ENCODE data around the gene B3GNT2. TPM values are rescaled to one million over a fixed set of nuclear protein-coding genes. Genes with fewer than 3 reads are reported as not detected.
"Not testable (repeated sequence)": the region's sequence is repeated elsewhere in the genome, so short reads cannot be mapped to it uniquely, and the experiment has no call there.

Gene B3GNT2
- total RNA-seq, 3 donors from 2014 or later = 27.1 to 44.6 (median 30.0) TPM

DNA sequence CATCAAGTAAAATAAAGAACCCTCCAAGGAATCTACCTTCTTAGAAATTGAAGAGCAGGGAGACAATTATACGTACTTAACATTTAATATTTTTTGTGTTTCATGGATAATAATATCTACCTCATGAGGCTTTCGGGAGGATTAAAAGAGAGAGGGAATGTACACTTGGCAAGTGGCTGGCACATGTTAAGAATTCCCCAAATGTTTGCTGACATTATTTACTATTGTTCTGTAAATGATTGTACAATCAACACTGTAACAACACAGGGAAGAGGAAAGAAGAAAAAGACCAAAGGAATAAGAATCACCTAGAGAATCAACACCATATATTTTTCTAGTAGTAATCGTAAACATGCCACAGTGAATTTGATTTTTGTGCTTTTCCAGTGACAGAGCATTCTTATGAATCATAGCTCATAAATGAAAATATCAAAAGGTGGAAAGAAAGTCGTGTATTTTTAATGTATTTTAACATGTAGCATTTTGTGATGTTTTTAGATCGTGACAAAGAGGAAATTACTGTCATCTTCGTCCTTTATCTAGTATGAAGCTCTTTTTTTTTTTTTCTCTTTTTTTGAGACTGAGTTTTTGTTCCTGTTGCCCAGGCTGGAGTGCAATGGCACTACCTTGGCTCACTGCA is 67.3 kb downstream of the B3GNT2 start:
- intact Hi-C loops (cut with DNase I, micrococcal nuclease) = no loop called here
- ATAC-seq = no peak
- TF ChIP-seq, protein P1, sequence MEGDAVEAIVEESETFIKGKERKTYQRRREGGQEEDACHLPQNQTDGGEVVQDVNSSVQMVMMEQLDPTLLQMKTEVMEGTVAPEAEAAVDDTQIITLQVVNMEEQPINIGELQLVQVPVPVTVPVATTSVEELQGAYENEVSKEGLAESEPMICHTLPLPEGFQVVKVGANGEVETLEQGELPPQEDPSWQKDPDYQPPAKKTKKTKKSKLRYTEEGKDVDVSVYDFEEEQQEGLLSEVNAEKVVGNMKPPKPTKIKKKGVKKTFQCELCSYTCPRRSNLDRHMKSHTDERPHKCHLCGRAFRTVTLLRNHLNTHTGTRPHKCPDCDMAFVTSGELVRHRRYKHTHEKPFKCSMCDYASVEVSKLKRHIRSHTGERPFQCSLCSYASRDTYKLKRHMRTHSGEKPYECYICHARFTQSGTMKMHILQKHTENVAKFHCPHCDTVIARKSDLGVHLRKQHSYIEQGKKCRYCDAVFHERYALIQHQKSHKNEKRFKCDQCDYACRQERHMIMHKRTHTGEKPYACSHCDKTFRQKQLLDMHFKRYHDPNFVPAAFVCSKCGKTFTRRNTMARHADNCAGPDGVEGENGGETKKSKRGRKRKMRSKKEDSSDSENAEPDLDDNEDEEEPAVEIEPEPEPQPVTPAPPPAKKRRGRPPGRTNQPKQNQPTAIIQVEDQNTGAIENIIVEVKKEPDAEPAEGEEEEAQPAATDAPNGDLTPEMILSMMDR (IDR thresholded peaks at IDR 0.05) = no peak

DNA sequence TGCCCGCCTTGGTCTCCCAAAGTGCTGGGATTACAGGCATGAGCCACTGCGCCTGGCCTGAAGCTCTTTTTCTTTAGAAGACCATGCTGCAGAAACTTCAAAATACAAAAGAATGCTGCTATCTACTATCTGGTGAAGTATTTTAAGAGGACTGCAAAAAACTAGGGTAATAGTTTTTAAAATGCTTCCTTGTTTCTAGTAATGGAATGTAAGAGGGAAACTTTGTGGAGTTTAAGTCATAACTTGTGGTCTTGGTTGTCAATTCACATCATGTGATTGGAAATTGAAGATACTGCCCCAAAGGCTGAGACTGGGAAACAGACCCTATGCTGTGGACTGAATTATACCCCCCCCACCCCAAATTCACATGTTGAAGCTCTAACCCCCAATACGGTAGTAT is 68.3 kb downstream of the B3GNT2 start:
- ATAC-seq (no peak), DNase-seq (no peak)
- Histone ChIP-seq H3K9me3 (no peaks in the 10 kb centered on the region), H3K4me1 (ENCODE audit: low read depth) (no peaks in the 10 kb centered on the region), H3K4me3 (no peak overlapping the region), H3K36me3 (ENCODE audit: low read depth) (no peaks in the 10 kb centered on the region)
- TF ChIP-seq, protein P1 (IDR thresholded peaks at IDR 0.05) = no peak
- intact Hi-C loops (cut with DNase I, micrococcal nuclease) = no loop called here

More for the DNA sequence above, 67.3 kb downstream of the B3GNT2 start:
- DNase-seq = no peak
- Histone ChIP-seq H3K36me3 (ENCODE audit: low read depth) (no peaks in the 10 kb centered on the region), H3K4me3 (no peak overlapping the region), H3K4me1 (ENCODE audit: low read depth) (no peaks in the 10 kb centered on the region), H3K9me3 (no peaks in the 10 kb centered on the region)

DNA sequence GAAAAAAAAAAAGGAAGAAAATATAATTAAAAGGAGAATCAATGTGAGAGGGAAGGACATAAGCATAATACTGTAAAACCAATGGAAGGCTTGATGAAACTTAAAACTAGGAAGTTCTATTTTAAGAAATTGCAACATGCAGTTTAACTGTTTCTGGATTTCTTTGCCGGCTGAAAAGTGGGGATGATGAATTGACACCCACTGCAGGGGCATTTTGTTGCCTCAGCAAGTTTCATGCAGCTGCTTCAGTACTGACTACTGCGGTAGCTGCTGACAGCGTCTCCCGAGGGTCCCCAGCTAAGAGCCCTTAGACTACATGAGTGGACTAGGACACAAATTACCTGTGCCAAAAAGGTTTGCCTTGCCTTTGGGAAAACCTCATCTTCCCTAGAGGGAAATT is 69.2 kb downstream of the B3GNT2 start:
- ATAC-seq = no peak
- no peak for DNase-seq
- H3K4me3 ChIP-seq = no peak overlapping the region

DNA sequence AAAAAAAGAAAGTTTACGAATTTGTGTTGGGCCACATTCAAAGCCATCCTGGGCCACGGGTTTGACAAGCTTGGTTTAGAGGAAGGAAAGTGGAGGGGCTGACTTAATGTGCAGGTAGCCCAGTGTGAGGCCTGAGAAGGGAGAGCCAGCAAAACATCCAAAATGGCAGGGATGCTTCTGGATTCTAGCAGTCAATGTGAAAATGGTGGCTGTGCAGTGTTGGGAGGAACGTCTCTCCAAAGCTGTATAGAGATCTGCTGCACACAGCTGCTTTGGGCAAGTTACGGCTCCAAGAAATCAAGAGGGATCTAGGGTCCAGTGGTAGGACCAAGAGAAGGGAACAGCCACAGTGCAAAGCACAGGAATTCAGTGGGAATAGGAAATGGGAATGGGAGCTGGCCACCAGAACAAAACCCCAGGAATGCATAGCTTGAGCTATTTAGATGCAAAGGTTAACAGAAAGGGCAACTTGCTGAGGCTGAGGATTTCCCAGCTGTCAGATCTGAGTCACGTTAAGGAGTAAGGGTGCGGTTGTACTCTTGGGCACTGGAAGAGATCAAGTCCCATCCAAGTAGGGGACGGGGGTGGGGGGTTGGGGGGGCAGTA is 70.6 kb downstream of the B3GNT2 start:
- no peaks in the 10 kb centered on the region for H3K9me3 ChIP-seq
- intact Hi-C loops (cut with DNase I, micrococcal nuclease) = no loop called here
- TF ChIP-seq, protein P1 (IDR thresholded peaks at IDR 0.05) = no peak
- H3K4me3 ChIP-seq = no peak overlapping the region
- no peaks in the 10 kb centered on the region for H3K4me1 ChIP-seq (ENCODE audit: low read depth)
- H3K36me3 ChIP-seq (ENCODE audit: low read depth) = no peaks in the 10 kb centered on the region
- DNase-seq (no peak), ATAC-seq (no peak)

More for the DNA sequence above, 69.2 kb downstream of the B3GNT2 start:
- H3K9me3 ChIP-seq = no peaks in the 10 kb centered on the region
- H3K36me3 ChIP-seq (ENCODE audit: low read depth) = no peaks in the 10 kb centered on the region
- intact Hi-C loops (cut with DNase I, micrococcal nuclease) = no loop called here
- TF ChIP-seq, protein P1 (IDR thresholded peaks at IDR 0.05) = no peak
- no peaks in the 10 kb centered on the region for H3K4me1 ChIP-seq (ENCODE audit: low read depth)

DNA sequence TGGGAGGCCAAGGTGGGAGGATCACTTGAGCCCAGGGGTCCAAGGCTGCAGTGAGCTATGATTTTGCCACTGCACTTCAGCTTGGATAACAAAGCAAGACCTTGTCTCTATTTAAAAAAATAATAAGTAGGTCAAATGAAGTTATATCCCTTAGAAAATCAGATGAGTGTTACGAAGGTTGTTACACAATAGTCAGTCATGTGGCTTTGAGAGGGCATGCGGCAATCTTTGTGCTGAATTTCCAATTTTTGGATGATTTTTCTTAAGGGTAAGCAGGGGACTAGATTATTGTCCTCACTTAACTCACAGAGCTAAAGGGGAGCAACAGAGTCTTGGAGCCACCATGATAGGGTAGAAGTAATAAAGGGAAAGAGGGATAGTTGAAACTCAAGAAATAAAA is 71.8 kb downstream of the B3GNT2 start:
- ATAC-seq (no peak), DNase-seq (no peak)
- Histone ChIP-seq H3K36me3 (ENCODE audit: low read depth) (no peaks in the 10 kb centered on the region), H3K9me3 (no peaks in the 10 kb centered on the region), H3K4me3 (no peak overlapping the region), H3K4me1 (ENCODE audit: low read depth) (no peaks in the 10 kb centered on the region)
- intact Hi-C loops (cut with DNase I, micrococcal nuclease) = no loop called here
- TF ChIP-seq, protein P1 (IDR thresholded peaks at IDR 0.05) = no peak

DNA sequence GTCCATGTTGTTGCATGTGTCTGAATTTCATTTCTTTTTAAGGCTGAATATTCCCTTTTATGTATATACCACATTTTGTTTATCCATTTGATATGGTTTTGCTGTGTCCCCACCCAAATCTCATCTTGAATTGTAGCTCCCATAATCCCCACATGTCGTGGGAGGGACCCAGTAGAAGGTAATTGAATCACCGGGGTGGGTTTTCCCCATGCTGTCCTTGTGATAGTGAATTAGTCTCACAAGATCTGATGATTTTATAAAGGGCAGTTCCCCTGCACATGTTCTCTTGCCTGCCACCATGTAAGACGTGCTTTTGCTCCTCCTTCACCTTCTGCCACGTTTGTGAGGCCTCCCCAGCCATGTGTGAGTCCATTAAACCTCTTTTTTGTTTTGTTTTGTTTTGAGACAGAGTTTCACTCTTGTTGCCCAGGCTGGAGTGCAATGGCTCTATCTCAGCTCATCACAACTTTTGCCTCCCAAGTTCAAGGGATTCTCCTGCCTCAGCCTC is 72.8 kb downstream of the B3GNT2 start:
- ATAC-seq; intact Hi-C loops (cut with DNase I, micrococcal nuclease); DNase-seq; H3K4me1 ChIP-seq (ENCODE audit: low read depth); H3K4me3 ChIP-seq; H3K36me3 ChIP-seq (ENCODE audit: low read depth); H3K9me3 ChIP-seq: not testable (repeated sequence)

All from mucosa of descending colon (tissue), 3 donors.